H1 (cell line): ENCODE results near the gene OMP. TPM values are rescaled to one million over a fixed set of nuclear protein-coding genes. Genes with fewer than 3 reads are reported as not detected.

Experiments used
- CTCF ChIA-PET: fragments of 300-600 bp; sonication (Branson Sonifier 250); formaldehyde crosslinking; loops from one replicate; lab custom pipeline; 2021; ENCODE audit not compliant: partially characterized antibody; lab: Charles Lee
- POLR2A ChIA-PET: fragments of 300-600 bp; sonication (Branson Sonifier 250); formaldehyde crosslinking; loops from one replicate; lab custom pipeline; 2021; ENCODE audit warnings: inconsistent platforms; ENCODE audit not compliant: partially characterized antibody; lab: Charles Lee
- DNase-seq, 2 experiments: peaks; one replicate each; pipeline versions ENCODE4 v3.0.0 to v3.0.0-alpha.2; 2010 to 2022; ENCODE audit warnings: low spot score in 2 of 2, low read depth in 1 of 2, mixed read lengths in 1 of 2
- FAIRE-seq: peaks from 2 replicates; lab custom pipeline; 2011; peaks lifted over from hg19 to GRCh38; lab: Jason Lieb, UNC
- H2AFZ ChIP-seq: 2 replicates; pipeline ENCODE4 v1.8.1; 2012; ENCODE audit warnings: low read length, inconsistent platforms
- H2AK5ac ChIP-seq: 2 replicates; pipeline ENCODE4 v1.6.1; 2013; ENCODE audit warnings: low read depth, low read length
- H2BK120ac ChIP-seq: replicated peaks from 2 replicates; pipeline ENCODE3; 2013; ENCODE audit warnings: low read depth, low read length, inconsistent platforms
- H2BK12ac ChIP-seq: 2 replicates; pipeline ENCODE4 v1.6.1; 2013; ENCODE audit warnings: low read depth, low read length
- H2BK15ac ChIP-seq: 2 replicates; pipeline ENCODE4 v1.6.1; 2013; ENCODE audit warnings: low read length
- H2BK20ac ChIP-seq: 2 replicates; pipeline ENCODE4 v1.6.1; 2013; ENCODE audit warnings: low read length
- H2BK5ac ChIP-seq: 2 replicates; pipeline ENCODE4 v1.6.1; 2013; ENCODE audit warnings: low read depth, low read length
- H3K14ac ChIP-seq: 2 replicates; pipeline ENCODE4 v1.6.1; 2013; ENCODE audit warnings: inconsistent platforms; ENCODE audit not compliant: insufficient read length
- H3K18ac ChIP-seq: 2 replicates; pipeline ENCODE4 v1.6.1; 2013; ENCODE audit warnings: low read length; ENCODE audit errors: extremely low read depth
- H3K23ac ChIP-seq: 2 replicates; pipeline ENCODE4 v1.6.1; 2013; ENCODE audit warnings: inconsistent platforms; ENCODE audit not compliant: insufficient read length
- H3K23me2 ChIP-seq: 2 replicates; pipeline ENCODE4 v1.6.1; 2013; ENCODE audit warnings: low read depth, low read length
- H3K27ac ChIP-seq: 2 replicates; pipeline ENCODE4 v1.6.1; 2011; ENCODE audit warnings: low read depth, low read length, inconsistent platforms
- H3K27me3 ChIP-seq, 4 experiments: replicated peaks in 1 of 4; 1 replicate in 1 of 4; 2 replicates in 3 of 4; pipeline versions ENCODE4 v1.6.1 to v1.8.1; 2011 to 2013; ENCODE audit warnings: low read length in 3 of 4, mild to moderate bottlenecking in 3 of 4, inconsistent platforms in 2 of 4, mixed read lengths in 2 of 4, moderate library complexity in 1 of 4; ENCODE audit not compliant: control insufficient read depth in 3 of 4, insufficient read depth in 3 of 4; ENCODE audit errors: extremely low read depth in 1 of 4
- H3K36me3 ChIP-seq, 4 experiments: 2 replicates each; pipeline versions ENCODE4 v1.6.1 to v1.8.1; 2011 to 2013; ENCODE audit warnings: mild to moderate bottlenecking in 4 of 4, low read length in 3 of 4, moderate library complexity in 2 of 4, control low read depth in 1 of 4, inconsistent platforms in 1 of 4; ENCODE audit not compliant: insufficient read depth in 4 of 4, control insufficient read depth in 2 of 4
- H3K4ac ChIP-seq: replicated peaks from 2 replicates; pipeline ENCODE3; 2013; ENCODE audit warnings: low read length, low read depth, mixed read lengths, inconsistent platforms; ENCODE audit not compliant: insufficient read length
- H3K4me1 ChIP-seq, 4 experiments: replicated peaks in 1 of 4; 1 replicate in 1 of 4; 2 replicates in 3 of 4; pipeline versions ENCODE4 v1.6.1 to v1.8.1; 2011 to 2013; ENCODE audit warnings: low read length in 3 of 4, inconsistent platforms in 2 of 4, mixed read lengths in 1 of 4; ENCODE audit not compliant: insufficient read depth in 4 of 4, control insufficient read depth in 3 of 4
- H3K4me2 ChIP-seq, 2 experiments: 2 replicates each; pipeline versions ENCODE4 v1.6.1 to v1.8.1; 2011 to 2013; ENCODE audit warnings: low read depth in 2 of 2, low read length in 2 of 2, control low read depth in 1 of 2, inconsistent platforms in 1 of 2, mild to moderate bottlenecking in 1 of 2; ENCODE audit not compliant: insufficient read depth in 1 of 2
- H3K4me3 ChIP-seq, 4 experiments: fragments of 200-600, 300-600 bp in 1 of 4; sonication (generic), shearing (Covaris generic), sonication (Bioruptor Twin) in 1 of 4; 2 replicates each; pipeline versions ENCODE4 v1.5.1 to v1.8.1; 2011 to 2016; ENCODE audit warnings: low read length in 4 of 4, low read depth in 3 of 4, control low read depth in 2 of 4, inconsistent platforms in 2 of 4, mild to moderate bottlenecking in 2 of 4, mixed read lengths in 1 of 4, moderate library complexity in 1 of 4; ENCODE audit not compliant: insufficient read depth in 2 of 4; ENCODE audit errors: extremely low read depth in 1 of 4
- H3K56ac ChIP-seq: replicated peaks from 2 replicates; pipeline ENCODE3; 2013; ENCODE audit warnings: low read depth, mild to moderate bottlenecking, mixed read lengths, low read length, inconsistent platforms; ENCODE audit not compliant: insufficient read length
- H3K79me1 ChIP-seq: 2 replicates; pipeline ENCODE4 v1.6.1; 2013; ENCODE audit warnings: low read depth, low read length, control low read depth
- H3K79me2 ChIP-seq, 2 experiments: 2 replicates each; pipeline versions ENCODE4 v1.6.1 to v1.8.1; 2012 to 2013; ENCODE audit warnings: low read length in 2 of 2, mild to moderate bottlenecking in 2 of 2, inconsistent platforms in 1 of 2; ENCODE audit not compliant: insufficient read depth in 2 of 2, control insufficient read depth in 1 of 2
- H3K9ac ChIP-seq, 4 experiments: replicated peaks in 1 of 4; 1 replicate in 1 of 4; 2 replicates in 3 of 4; pipeline versions ENCODE4 v1.6.1 to v1.8.1; 2011 to 2013; ENCODE audit warnings: low read depth in 3 of 4, low read length in 3 of 4, control low read depth in 2 of 4, mild to moderate bottlenecking in 2 of 4, moderate library complexity in 2 of 4, inconsistent platforms in 1 of 4; ENCODE audit errors: extremely low read depth in 1 of 4
- H3K9me3 ChIP-seq, 2 experiments: 2 replicates each; pipeline versions ENCODE4 v1.6.1 to v1.8.1; 2012 to 2013; ENCODE audit warnings: mild to moderate bottlenecking in 2 of 2, moderate library complexity in 2 of 2, control low read depth in 1 of 2, inconsistent platforms in 1 of 2, low read depth in 1 of 2, low read length in 1 of 2, mixed read lengths in 1 of 2; ENCODE audit not compliant: insufficient read depth in 2 of 2
- H4K20me1 ChIP-seq, 2 experiments: replicated peaks in 1 of 2; 2 replicates each; pipeline versions ENCODE3 to v1.8.1; 2011 to 2013; ENCODE audit warnings: inconsistent platforms in 2 of 2, low read length in 2 of 2, mild to moderate bottlenecking in 1 of 2; ENCODE audit not compliant: insufficient read depth in 2 of 2, control insufficient read depth in 1 of 2
- H4K5ac ChIP-seq: 2 replicates; pipeline ENCODE4 v1.6.1; 2013; ENCODE audit warnings: low read length, low read depth, mixed read lengths, inconsistent platforms; ENCODE audit not compliant: insufficient read length
- H4K8ac ChIP-seq: 2 replicates; pipeline ENCODE4 v1.8.0; 2013; ENCODE audit warnings: mild to moderate bottlenecking, moderate library complexity, low read length, inconsistent platforms; ENCODE audit not compliant: insufficient read depth; ENCODE audit errors: extremely low read depth
- H4K91ac ChIP-seq: replicated peaks from 2 replicates; pipeline ENCODE3; 2013; ENCODE audit warnings: low read length, mixed read lengths, inconsistent platforms; ENCODE audit not compliant: insufficient read length
- CBX5 ChIP-seq: fragments of 300-800, 300-1000 bp; sonication (generic); IDR thresholded peaks from 2 replicates; pipeline ENCODE4 v1.7.1; 2016; ENCODE audit warnings: antibody characterized with exemption, low read length, low read depth
- EGR1 ChIP-seq: IDR thresholded peaks from 2 replicates; pipeline ENCODE4 v1.6.1; 2011; ENCODE audit warnings: low read depth, low read length, borderline replicate concordance
- SP2 ChIP-seq: IDR thresholded peaks from 2 replicates; pipeline ENCODE4 v1.6.1; 2012; ENCODE audit warnings: mild to moderate bottlenecking, low read length, inconsistent platforms
- TAF1 ChIP-seq: IDR thresholded peaks from 2 replicates; pipeline ENCODE4 v1.6.1; 2011; ENCODE audit warnings: mild to moderate bottlenecking, low read depth, low read length
- WGBS, 2 experiments: shearing (Covaris generic) in 1 of 2; methylation state at CpG; one replicate each; pipeline versions ENCODE4 v1.1.6 to v1.1.7; 2013 to 2015; ENCODE audit warnings: low lambda C conversion rate in 2 of 2, mixed read lengths in 2 of 2, inconsistent platforms in 1 of 2, low coverage in 1 of 2, missing lambda C conversion rate in 1 of 2; ENCODE audit not compliant: insufficient replicate concordance in 2 of 2, insufficient coverage in 1 of 2, insufficient read length in 1 of 2; ENCODE audit errors: extremely low coverage in 1 of 2, missing lambda C conversion rate in 1 of 2; 5-methylcytosine and 5-hydroxymethylcytosine counted together
- polyA plus RNA-seq, 7 experiments: library from polyadenylated mRNA; depleted of rRNA in 3 of 7; stranded (reverse) in 5 of 7; unstranded in 2 of 7; fragments of >200 nt in 5 of 7; fragments of 200-250 nt in 2 of 7; gene quantifications; 1 replicate in 5 of 7; 2 replicates in 1 of 7; 4 replicates in 1 of 7; pipeline versions ENCODE4 v1.2.1 to v1.2.3, GENCODE V29; 2011 to 2013; ENCODE audit warnings: missing spikeins in 2 of 7, mixed read lengths in 2 of 7
- total RNA-seq: library from RNA; stranded (reverse); fragmentation: NEBNext Ultra II Directional; extraction: Animal tissue kit (Norgen Biotek cat#: 25700); gene quantifications from 2 replicates; pipeline ENCODE4 v1.2.1, GENCODE V29; 2021

OMP gene
- total and polyA plus RNA-seq, 2 of the 8 experiments (the other 6 are each of a cell fraction or from before 2014, with no cell fraction given) = not detected

GRCh38 chr11:77106759-77107158 is 4.1 kb downstream of the OMP start:
- WGBS, 2 experiments = 87% methylated on average over 13 of the region's 13 CpGs; no CpG with 5 or more reads in 1 of the 2 experiments
- TF ChIP-seq SP2 (no peak), EGR1 (no peak), CBX5 (no peak), TAF1 (no peak)

More at GRCh38 chr11:77106759-77107158, 4.1 kb downstream of the OMP start:
- no peak overlapping the region for H2BK120ac ChIP-seq
- no peak overlapping the region for H2BK12ac ChIP-seq
- POLR2A ChIA-PET = interaction anchor here (1.8 kb wide), 1 partner anchor 67 kb away, joined by 4 read pairs; no protein-coding TSS in a partner anchor
- H2AFZ ChIP-seq = no peak overlapping the region
- no peaks in the 10 kb centered on the region for H3K36me3 ChIP-seq
- no peak overlapping the region for H3K18ac ChIP-seq
- H3K4me2 ChIP-seq = no peak overlapping the region
- H3K23ac ChIP-seq = no peak overlapping the region
- no peak overlapping the region for H3K4ac ChIP-seq
- H2BK5ac ChIP-seq = 0 out of 2 replicates have a peak overlapping the region, but pooled peaks have one; percentile 60
- H2BK20ac ChIP-seq = no peak overlapping the region
- 0 out of 2 replicates have a peak overlapping the region, but pooled peaks have one; percentile 75 for H4K8ac ChIP-seq
- H2AK5ac ChIP-seq = no peak overlapping the region
- no peaks in the 10 kb centered on the region for H3K9me3 ChIP-seq
- no peak overlapping the region for H3K9ac ChIP-seq
- no peak overlapping the region for H3K14ac ChIP-seq
- no peak overlapping the region for H3K27ac ChIP-seq
- H3K23me2 ChIP-seq = no peaks in the 10 kb centered on the region
- no peaks in the 10 kb centered on the region for H3K27me3 ChIP-seq
- CTCF ChIA-PET = interaction anchor here (0.6 to 19.1 kb wide), 10 partner anchors 8 to 383 kb away, joined by 3 to 297 read pairs (median 14); partner anchors contain the start of gene MYO7A
- no peak overlapping the region for H4K5ac ChIP-seq
- H3K4me3 ChIP-seq = no peak overlapping the region
- no peaks in the 10 kb centered on the region for H3K79me1 ChIP-seq
- no peaks in the 10 kb centered on the region for H3K79me2 ChIP-seq
- H3K4me1 ChIP-seq = no peaks in the 10 kb centered on the region
- H4K20me1 ChIP-seq = no peaks in the 10 kb centered on the region
- H2BK15ac ChIP-seq = no peak overlapping the region
- H3K56ac ChIP-seq = no peak overlapping the region
- FAIRE-seq = no peak
- no peak overlapping the region for H4K91ac ChIP-seq
- no peak for DNase-seq
